NCI-H82 treated with DMSO at 0.1 percent for 48 hours (cell line): ENCODE results near the gene KIF4A.
"Not testable (repeated sequence)": the region's sequence is repeated elsewhere in the genome, so short reads cannot be mapped to it uniquely, and the experiment has no call there.

Experiments used
- DNase-seq: peaks from one replicate; lab custom pipeline; 2025; ENCODE audit not compliant: unreplicated experiment; lab: John Stamatoyannopoulos, UW

The KIF4A gene

GRCh38 chrX:70386235-70386634 is 96.3 kb downstream of the KIF4A start:
- no peak for DNase-seq

DNA sequence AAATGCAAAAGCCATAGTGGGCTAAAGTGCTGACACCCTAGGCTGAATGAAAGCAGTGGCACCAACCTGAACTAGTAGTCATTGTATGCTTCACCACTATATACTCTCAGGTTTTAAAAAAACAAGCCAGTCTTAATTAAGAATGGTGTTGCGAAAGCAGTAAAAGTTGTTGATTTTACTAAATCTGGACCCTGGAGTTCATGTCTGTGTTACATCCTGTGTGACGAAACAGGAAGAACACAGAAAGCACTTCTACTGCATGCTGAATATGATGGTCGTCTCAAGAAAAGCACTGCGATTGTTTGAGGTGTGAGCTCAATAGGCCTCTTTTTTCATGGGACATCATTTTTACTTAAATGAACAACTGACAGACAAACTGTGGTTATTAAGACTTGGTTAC is 109.0 kb downstream of the KIF4A start:
- no peak for DNase-seq

GRCh38 chrX:70400181-70400580 is 110.3 kb downstream of the KIF4A start:
- not testable (repeated sequence) for DNase-seq

DNA sequence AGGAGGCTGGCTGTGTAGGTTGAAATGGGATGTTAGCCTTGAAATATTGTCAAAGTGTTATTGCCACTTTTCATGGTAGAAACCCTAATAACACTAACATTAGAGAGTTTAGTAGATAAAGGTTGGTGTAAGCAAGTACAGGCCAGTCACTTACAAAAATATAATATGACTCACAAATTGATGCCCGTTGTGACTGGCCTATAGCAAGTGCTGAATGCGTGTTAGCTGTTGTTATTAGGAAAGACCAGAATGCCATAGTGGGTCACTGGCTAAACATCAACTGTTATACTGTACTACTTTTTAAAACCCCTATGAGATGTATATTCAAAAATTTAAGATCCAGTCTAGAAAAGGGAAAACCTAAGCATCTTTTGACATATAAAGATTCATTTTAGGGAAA is 112.8 kb downstream of the KIF4A start:
- DNase-seq, result no peak

DNA sequence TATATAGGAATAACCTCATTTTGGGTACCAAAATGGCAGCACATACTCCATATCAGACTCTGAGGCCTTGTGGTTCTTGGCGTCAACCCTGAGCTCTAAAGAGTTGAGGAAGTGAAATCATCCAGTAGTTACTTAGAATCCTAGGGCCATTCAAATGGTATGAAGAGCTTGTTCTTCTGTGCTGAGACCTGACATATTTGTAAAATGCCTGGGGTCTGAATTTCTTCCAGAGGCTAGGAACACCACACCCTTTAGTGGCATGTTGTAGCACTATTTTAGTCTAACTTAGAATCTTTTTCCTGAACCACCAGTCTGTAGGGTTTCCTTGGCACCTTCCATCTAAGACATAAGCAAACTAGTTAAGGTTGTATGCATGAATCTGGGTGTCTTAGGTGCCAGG is 115.1 kb downstream of the KIF4A start:
- no peak for DNase-seq

DNA sequence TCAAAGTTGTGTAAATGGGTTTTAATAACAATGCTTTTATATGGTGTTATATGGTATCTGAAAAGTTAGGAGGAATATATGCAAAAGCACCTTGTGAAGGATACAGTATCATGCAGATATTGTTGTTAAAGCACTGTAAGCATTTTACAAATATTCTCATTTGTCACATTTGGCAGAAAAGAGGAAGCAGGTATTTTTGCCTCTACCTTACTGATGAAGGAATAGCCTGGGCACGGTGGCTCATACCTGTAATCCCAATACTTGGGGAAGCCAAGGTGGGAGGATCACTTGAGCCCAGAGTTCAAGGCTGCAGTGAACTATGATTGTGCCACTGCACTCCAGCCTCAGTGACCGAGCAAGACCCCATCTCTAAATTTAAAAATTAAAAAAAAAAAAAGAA is 121.0 kb downstream of the KIF4A start:
- DNase-seq, result no peak

- DNase-seq, result no peak
Observed at GRCh38 chrX:70411475-70411874, 121.6 kb downstream of the KIF4A start.

GRCh38 chrX:70421618-70422017 is 131.7 kb downstream of the KIF4A start:
- no peak for DNase-seq

- no peak for DNase-seq
Observed at GRCh38 chrX:70422851-70423341, 133.0 kb downstream of the KIF4A start, which contains the start of gene GDPD2. GDPD2 (plus strand) TSS chrX:70423314; CDS start chrX:70424985, 1,671 bp downstream.

DNA sequence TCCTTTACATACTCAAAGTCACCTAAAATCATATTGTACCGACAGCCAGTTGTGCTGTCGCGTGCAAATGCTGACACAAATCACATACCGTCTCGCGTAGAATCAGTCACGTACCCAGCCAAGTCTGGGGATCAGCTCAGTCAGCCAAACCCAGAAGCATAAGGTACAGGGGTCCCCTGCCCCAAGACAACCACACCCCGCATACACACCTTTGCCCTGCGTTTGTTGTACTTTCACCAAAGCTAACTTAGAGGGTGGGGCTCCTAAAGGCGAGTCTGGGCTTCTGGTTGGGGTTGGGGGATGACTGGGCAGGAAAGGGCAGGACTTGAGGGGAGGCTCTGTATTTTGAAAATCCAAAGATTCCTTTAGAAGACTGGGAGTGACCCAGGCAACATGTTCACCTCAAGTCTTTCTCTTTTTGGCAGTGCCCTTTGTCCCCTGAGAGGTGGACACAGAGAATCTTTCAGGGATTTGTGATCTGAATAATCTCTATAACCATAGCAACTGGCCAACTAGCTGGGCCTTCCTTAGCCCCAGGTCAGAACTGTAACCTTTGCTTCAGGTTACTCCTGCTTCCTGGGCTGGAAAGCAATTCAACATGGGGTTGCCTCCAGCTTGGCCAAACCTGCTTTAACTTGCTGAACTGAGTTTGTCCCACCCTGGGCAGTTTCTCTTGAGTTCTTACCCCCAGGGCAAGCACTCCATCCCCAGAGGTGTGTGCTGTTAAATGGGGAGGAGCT is 134.2 kb downstream of the KIF4A start:
- no peak for DNase-seq

DNA sequence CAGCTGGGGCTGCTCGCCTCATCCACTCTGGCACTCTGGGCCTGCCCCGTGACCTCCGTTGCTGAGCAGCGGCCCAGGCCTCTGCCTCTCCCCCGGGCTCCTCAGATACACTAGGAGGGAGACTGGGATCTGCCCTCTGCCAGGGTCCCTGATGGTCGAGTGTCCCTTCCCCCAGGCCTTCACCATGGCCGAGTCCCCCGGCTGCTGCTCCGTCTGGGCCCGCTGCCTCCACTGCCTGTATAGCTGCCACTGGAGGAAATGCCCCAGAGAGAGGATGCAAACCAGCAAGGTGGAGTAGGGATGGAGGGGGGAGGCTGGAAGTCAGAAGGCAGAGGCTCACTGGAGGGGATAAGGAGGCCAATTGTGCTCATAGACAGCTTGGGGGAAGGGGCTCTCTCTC is 134.9 kb downstream of the KIF4A start:
- no peak for DNase-seq

GRCh38 chrX:70426286-70427278 is 136.7 kb downstream of the KIF4A start:
- no peak for DNase-seq

DNA sequence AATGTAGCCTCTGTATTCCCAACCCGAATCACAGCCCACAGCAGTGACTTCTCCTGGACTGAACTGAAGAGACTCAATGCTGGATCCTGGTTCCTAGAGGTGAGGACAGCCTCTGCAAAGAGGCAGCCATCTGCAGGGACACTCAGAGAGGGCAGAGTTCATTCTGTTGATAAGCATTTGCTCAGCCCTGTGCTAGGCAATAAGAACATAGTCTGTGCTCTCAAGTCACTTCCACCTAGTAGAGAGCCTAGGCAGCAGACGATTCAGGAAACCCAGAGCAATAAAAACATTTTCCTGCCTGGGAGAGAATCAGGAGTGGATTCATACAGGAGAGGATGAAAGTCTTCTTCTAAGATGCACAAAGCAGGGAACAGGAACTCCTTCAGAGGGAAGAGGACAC is 137.5 kb downstream of the KIF4A start:
- no peak for DNase-seq

- no peak for DNase-seq
Observed at GRCh38 chrX:70429759-70430158, 139.9 kb downstream of the KIF4A start.

DNA sequence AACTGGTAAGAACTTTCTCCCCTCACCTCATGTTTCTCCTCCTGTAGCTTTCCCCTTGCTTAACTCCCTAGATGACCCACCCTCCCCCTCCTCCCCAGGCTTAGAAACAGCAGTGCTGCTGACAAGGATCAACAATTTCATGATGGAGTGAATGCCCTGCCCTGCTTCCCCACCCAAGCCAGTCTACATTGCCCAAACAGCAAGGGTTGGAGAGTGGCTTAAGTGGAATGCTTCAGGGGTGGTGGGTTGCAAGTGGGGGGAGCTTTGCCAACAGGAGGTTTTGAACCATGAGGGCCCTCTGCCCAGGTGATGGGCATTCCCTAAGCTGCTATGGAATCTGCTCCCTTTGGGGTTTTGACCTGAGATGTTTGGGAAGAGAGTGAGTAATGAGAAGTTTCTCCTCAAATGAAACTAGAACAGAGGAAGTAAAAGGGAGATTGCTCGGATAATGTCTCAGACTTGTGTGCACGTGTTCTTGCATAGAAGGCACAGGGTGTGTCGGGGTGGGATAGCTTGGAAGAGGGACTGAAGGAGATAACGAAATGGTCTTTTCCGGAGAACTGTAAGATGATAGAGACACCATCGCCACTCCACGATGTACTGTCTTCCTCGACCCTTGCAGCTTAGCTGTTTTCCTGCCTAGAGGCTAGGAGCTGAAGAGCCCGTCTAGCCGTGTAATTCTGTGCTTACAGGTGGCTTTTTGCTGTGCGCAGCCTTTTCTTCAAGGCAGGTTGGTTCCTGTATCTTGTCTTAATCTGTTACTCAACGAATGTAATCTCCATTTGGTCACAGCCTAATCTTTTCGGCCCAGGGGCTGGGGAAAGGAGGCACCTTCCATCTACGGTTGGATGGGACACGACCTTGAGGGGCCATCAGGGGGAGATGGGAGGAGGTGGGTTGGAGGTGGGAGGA is 143.3 kb downstream of the KIF4A start:
- DNase-seq, result no peak

- peak; percentile 56 for DNase-seq
Observed at GRCh38 chrX:70433848-70434351, 144.0 kb downstream of the KIF4A start.

- DNase-seq, result peak; percentile 80
Observed at GRCh38 chrX:70434352-70434866, 144.5 kb downstream of the KIF4A start.

GRCh38 chrX:70434914-70435586 is 145.1 kb downstream of the KIF4A start:
- no peak for DNase-seq

DNA sequence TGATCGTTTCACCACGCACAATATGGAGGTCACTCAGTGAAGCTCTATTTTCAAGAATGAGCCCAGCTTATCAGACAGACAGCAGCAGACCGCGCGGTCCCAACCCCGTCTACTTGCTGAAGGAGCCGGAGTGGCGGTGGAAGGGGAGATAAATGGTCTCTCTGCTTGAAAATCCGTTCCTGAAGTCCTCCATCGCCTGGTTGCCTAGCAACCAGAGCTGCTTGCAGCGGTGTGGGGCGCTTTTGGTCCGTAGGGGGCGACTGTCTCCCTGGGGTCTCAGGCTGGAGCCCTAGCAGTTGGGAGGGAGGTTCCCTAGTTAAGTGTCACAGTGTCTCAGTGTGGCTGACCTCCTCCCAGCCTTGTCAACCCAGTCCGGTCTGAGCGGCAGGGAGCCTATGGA is 146.4 kb downstream of the KIF4A start:
- peak; percentile 14 for DNase-seq

DNA sequence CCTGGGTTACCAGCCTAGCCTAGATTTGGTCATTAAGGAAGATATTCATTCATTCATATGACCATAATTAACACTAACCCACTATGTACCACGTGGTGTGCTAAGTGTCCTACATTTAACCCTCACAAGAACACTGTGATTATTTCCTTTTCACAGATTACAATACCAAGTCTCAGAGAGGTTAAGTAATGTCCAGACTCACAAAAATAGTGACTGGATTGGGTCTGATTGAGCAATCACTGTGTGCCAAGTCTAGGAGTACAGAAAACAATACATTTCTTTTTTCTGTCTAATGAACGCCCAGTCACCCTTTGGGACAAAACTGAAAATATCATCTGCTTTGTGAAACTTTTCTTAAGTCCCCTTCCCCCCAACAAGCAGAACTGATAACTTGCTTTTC is 147.1 kb downstream of the KIF4A start:
- no peak for DNase-seq
